ENCODE data around the gene BOK. TPM values are rescaled to one million over a fixed set of nuclear protein-coding genes. Genes with fewer than 3 reads are reported as not detected.

Gene BOK
- total RNA-seq, 1 experiment from 2014 or later = 33.9 TPM

GRCh38 chr2:241601841-241602240 is 43.3 kb downstream of the BOK start:
- Histone ChIP-seq H4K20me1 (ENCODE audit: control insufficient read depth, insufficient read depth, insufficient read length) (no peaks in the 10 kb centered on the region), H4K91ac (ENCODE audit: insufficient read length, low read depth, low read length) (no peak overlapping the region), H3K14ac (ENCODE audit: insufficient read depth, low read length) (no peak overlapping the region), H2BK20ac (ENCODE audit: low read depth, low read length, poor library complexity, severe bottlenecking) (no peak overlapping the region), H2BK120ac (ENCODE audit: low read depth, low read length, poor library complexity, severe bottlenecking) (no peak overlapping the region), H3K79me1 (ENCODE audit: insufficient read depth, low read depth, low read length, poor library complexity, severe bottlenecking) (no peaks in the 10 kb centered on the region), H2BK5ac (ENCODE audit: insufficient read length, low read length) (no peak overlapping the region), H2AK5ac (ENCODE audit: insufficient read length, low read length) (no peak overlapping the region), H4K8ac (replicated peaks; ENCODE audit: insufficient read length, low read depth, low read length) (no peak overlapping the region), H4K5ac (ENCODE audit: insufficient read length, low read depth, low read length) (no peak overlapping the region), H3K23ac (ENCODE audit: insufficient read length, low read depth, low read length) (no peak overlapping the region), H3K56ac (ENCODE audit: insufficient read length, low read depth, low read length) (no peak overlapping the region), H3K79me2 (ENCODE audit: insufficient read depth, low read length) (no peaks in the 10 kb centered on the region), H3K27me3 (ENCODE audit: insufficient read depth, low read length) (no peaks in the 10 kb centered on the region), H3K18ac (ENCODE audit: insufficient read length, low read depth, low read length) (no peak overlapping the region), H3K4me1 (ENCODE audit: insufficient read depth, low read length) (no peaks in the 10 kb centered on the region), H3T11ph (ENCODE audit: low read length) (no peak overlapping the region), H3K9me3 (ENCODE audit: control insufficient read depth, low read depth, low read length) (no peaks in the 10 kb centered on the region), H3K9ac (ENCODE audit: extremely low read depth, insufficient read length, low read length) (no peak overlapping the region), H3K23me2 (ENCODE audit: insufficient read length, low read depth, low read length, poor library complexity, severe bottlenecking) (no peaks in the 10 kb centered on the region), H2AFZ (ENCODE audit: low read length) (no peak overlapping the region), H2BK15ac (ENCODE audit: low read depth, low read length) (no peak overlapping the region), H3K27ac (ENCODE audit: insufficient read length, low read depth, low read length) (no peak overlapping the region), H2BK12ac (ENCODE audit: insufficient read length, low read depth, low read length) (no peak overlapping the region), H3K4me2 (ENCODE audit: insufficient read depth, insufficient read length, low read length) (no peak overlapping the region), H3K4ac (ENCODE audit: low read depth, low read length) (no peak overlapping the region)
- Mint-ChIP-seq H3K36me3 (ENCODE audit: insufficient read depth in 1 of 3, low read depth in 3 of 3) (peaks cover 26 to 66% (median 61%) of the 10 kb centered on the region in 3 experiments; a peak in 6 of 7 replicates), H3K27ac (no peak overlapping the region; a peak in 1 of 7 replicates), H3K9me3 (no peaks in the 10 kb centered on the region), H3K4me1 (0 out of 4 replicates have a peak, but pooled peaks cover 0 to 2% of the 10 kb centered on the region in 2 experiments), H3K27me3 (ENCODE audit: low read depth) (no peaks in the 10 kb centered on the region), H3K4me3 (no peak overlapping the region)
- WGBS (ENCODE audit: extremely low coverage, insufficient read length, low lambda C conversion rate) = no CpG with 5 or more reads among the region's 13 CpGs
- TF ChIP-seq, protein P1, sequence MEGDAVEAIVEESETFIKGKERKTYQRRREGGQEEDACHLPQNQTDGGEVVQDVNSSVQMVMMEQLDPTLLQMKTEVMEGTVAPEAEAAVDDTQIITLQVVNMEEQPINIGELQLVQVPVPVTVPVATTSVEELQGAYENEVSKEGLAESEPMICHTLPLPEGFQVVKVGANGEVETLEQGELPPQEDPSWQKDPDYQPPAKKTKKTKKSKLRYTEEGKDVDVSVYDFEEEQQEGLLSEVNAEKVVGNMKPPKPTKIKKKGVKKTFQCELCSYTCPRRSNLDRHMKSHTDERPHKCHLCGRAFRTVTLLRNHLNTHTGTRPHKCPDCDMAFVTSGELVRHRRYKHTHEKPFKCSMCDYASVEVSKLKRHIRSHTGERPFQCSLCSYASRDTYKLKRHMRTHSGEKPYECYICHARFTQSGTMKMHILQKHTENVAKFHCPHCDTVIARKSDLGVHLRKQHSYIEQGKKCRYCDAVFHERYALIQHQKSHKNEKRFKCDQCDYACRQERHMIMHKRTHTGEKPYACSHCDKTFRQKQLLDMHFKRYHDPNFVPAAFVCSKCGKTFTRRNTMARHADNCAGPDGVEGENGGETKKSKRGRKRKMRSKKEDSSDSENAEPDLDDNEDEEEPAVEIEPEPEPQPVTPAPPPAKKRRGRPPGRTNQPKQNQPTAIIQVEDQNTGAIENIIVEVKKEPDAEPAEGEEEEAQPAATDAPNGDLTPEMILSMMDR (conservative IDR thresholded peaks at IDR 0.05) = no peak
- no peak for DNase-seq
